GM18505 (cell line): ENCODE data around the gene ROR1.

Source experiments
- ATAC-seq: cut with Tn5 transposase; IDR thresholded peaks from one replicate; pipeline ENCODE4 v1.9.1; 2021; ENCODE audit not compliant: unreplicated experiment
- POLR2A ChIP-seq: IDR thresholded peaks from 4 replicates; pipeline ENCODE4 v1.6.1; 2011; ENCODE audit warnings: borderline replicate concordance; ENCODE audit not compliant: insufficient read depth, insufficient read length; ENCODE audit errors: extremely low read depth

The ROR1 gene

DNA sequence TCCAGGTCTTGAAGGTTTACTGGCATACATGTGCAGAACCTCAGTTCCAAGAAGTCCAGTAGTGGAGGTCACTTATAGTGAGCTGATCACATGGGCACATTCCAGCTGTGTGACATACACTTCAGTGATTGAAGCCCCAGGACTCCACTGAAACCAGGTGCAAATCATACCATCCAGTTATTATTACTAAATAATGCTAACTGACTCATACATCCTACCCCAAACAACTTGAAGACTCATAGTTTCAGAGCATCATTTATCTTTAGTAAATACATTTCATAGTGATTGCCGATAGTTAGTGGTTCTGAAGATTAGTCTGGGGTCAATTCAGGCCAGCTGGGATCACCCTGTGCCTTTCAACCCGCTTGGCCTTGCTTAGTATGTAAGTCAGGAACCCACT, 291.8 kb downstream of the ROR1 start:
- no peak for ATAC-seq
- no peak for TF ChIP-seq POLR2A

DNA sequence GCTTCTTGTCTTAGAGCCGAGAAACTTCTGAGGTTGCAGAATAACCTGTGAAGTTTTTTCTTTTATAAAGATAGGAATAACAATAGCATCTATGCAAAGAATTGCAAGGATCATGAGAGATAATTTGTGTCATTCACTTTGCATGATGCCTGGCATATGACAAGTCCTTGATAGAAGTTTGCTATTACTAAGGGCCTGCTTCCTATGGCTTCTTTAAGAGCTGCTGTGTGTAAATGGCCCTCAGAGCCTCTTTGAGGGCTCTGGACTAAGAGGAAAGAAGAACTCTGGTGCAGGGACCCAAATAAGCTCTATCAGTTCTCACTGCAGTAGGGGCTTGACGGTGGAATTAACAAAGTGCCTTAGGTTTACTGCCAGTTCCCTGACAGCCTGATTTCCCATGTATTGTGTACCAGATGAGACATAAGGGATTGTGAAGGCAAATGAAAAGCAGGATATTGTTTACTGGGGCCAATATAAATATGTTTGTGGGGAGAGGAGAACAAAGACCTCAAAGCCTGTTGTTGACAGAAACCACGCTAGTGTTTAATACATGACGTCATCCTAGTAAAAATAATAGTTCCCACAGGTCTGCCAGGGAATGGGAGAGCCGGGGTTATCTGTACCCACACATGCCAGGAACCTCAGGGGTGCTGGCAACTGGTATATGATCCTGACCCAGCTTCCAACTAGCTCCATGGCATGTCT, 298.4 kb downstream of the ROR1 start:
- ATAC-seq: no peak
- TF ChIP-seq POLR2A: no peak

- no peak for TF ChIP-seq POLR2A
- no peak for ATAC-seq
Measured at GRCh38 chr1:64073705-64074104, 299.9 kb downstream of the ROR1 start.

DNA sequence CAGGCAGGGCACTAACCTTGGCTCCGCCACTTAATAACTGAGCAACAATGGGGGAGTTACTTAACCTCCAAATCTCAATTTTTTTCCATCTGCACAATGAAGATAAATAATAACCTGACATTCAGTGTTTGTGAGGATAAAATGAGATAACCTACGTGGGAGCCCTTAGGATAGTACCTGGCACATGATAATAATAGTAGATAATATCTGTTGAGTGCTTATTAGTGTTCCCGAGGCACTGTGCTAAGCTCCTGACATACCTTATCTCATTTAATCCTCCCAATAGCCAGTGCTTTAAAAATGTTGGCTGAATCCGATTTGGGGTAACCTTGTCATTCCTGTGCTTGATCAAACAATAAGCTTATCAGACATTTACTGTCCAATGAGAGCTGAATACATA, 300.9 kb downstream of the ROR1 start:
- no peak for ATAC-seq
- TF ChIP-seq POLR2A: no peak

DNA sequence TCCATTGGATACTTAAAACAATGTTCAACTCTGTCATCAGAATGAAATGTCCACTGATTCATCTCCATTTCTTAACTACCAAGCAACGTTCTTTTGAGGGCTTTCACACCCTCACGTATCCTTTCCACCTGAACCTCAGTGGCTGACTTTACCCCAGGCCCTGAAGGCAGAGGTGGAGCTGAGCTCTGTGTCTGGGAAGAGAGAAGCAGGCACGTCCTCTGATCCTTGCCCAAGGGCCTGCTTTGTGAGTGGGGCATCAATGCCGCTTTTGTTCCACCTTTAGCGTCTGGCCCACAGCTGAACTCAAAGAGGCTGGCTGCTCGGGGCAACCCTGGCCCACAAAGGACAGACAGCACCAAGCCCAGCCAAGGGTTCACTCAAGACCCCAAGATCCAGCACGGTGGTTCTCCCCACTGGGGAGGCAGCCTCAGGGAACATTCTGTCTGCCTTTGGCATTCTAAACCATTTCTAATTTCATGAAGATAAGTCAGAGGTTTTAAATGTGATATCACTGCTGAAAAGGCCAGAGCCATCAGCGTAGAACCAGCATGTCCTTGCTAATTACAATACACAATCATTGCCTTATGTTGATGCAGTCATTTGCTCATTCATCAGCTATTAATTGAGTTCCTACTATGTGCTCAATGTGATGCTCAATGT, 303.6 kb downstream of the ROR1 start:
- no peak for ATAC-seq
- TF ChIP-seq POLR2A: no peak

GRCh38 chr1:64080941-64081562, 307.2 kb downstream of the ROR1 start:
- TF ChIP-seq POLR2A: no peak
- ATAC-seq: no peak

GRCh38 chr1:64082459-64082858, 308.6 kb downstream of the ROR1 start:
- no peak for ATAC-seq
- no peak for TF ChIP-seq POLR2A

- no peak for ATAC-seq
- TF ChIP-seq POLR2A: no peak
Measured at GRCh38 chr1:64084451-64084850, 310.6 kb downstream of the ROR1 start.

- TF ChIP-seq POLR2A: no peak
- ATAC-seq: no peak
Measured at GRCh38 chr1:64087768-64088167, 314.0 kb downstream of the ROR1 start.

DNA sequence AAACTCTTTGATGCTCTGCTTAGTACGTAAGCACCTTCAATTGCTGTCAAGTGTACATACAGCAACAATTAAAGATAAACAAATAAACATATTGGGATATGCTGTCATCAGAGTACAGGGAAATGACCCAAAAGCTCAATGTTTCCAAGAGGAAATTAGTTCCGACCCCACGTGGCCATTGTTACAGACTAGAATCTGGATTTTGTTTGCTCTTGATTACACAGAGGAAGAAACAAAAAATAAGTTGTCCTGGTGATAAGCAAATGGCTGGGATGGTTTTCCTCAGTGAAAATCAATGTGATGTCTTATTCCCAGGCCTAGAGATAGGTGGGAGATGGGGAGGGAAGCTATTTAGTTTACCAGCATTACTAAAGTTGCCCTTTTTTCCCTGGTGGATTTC, 316.6 kb downstream of the ROR1 start:
- no peak for ATAC-seq
- no peak for TF ChIP-seq POLR2A

DNA sequence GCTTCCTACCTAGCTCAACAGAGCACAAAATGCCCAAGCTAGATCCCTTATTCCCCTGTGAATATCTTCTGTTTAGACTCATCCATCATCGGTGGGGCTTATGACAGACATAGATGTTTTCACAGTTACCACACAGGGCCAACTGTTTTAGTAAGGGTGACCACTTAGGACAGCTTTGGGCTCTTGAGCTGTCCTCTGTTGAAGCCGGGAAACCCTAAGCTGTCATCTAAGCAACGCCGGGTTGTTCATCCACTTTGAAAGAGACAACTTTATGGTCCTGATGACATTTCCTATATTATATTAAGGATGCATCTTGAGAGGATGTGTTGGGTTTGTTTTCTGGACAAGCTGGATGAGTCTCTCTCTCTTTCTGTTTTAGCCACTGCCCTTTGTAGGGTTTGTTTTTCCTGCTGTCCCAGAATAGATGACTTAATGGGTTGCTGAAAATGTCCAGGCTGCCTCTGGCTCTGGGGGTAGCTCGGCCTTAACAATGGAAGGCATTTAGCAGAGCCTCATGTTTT, 319.1 kb downstream of the ROR1 start:
- no peak for ATAC-seq
- TF ChIP-seq POLR2A: no peak

GRCh38 chr1:64093941-64094340, 320.1 kb downstream of the ROR1 start:
- ATAC-seq: no peak
- TF ChIP-seq POLR2A: no peak

- TF ChIP-seq POLR2A: no peak
- no peak for ATAC-seq
Measured at GRCh38 chr1:64095832-64096231, 322.0 kb downstream of the ROR1 start.

DNA sequence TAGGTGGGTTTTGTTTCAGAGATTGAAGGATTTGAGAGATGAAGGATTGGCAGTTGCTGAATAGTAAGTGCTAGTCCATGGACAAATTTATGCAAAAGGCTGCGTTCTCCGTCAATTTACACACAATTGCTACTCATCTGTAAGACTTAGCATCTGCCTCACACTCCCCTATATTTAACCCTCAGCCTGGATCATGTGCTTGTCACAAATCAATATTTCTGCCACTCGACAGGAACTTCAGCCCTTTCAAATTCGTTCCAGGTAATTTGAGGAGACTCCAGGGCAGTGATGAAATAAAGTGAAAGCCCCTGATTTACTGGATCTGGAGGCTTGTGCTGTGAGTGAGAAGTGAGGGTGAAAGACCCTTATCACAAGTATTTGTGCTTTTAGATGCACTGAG, 324.0 kb downstream of the ROR1 start:
- TF ChIP-seq POLR2A: no peak
- no peak for ATAC-seq
